ENCODE measurements around the gene SLC20A1.

SLC20A1 gene

DNA sequence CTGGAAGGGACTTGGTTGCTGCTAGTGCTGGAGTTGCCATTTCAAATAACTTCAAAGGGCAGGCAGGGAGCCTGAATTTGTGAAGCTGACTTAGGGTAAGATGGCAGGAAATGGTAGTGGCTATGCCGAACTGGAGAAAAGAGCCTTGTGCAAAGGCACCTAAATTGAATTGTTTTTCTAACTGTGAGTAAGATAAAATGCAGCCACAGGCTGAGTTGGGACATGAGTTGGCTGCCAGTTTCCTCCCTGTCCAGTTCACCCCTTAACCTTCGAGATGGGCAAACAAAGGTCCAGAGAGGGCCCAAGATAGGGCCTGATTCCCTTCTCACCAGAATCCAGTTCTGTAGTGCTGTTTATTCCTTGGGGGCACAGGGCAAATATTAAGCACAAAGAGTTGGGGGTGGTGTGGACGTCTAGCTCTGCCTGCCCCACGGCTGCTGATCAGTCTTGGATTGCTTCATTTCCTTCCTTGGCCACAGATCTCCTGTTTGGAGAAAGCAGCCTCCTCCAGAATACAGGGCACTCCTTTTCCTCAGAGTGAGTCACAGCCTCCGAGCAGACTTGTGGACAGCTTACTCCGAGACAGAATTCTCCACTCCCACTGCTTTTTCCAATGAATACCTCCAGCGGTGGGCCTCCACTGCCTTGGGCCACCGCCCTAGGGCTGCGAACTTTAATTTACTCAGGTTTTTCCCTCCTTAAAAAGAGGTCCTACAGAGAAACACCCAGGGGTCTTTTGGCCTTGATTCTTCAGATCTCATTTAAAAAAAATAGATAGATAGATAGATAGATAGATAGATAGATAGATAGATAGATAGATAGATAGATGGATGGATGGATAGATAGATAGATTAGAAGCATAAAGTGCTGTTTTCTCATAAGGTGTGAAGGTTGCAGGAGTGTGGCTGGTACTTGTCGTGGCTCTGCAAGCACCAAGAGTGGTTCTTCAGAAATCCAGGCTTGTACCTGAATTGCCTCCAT, 18.4 kb upstream of the SLC20A1 start:
- TF ChIP-seq, protein P1, sequence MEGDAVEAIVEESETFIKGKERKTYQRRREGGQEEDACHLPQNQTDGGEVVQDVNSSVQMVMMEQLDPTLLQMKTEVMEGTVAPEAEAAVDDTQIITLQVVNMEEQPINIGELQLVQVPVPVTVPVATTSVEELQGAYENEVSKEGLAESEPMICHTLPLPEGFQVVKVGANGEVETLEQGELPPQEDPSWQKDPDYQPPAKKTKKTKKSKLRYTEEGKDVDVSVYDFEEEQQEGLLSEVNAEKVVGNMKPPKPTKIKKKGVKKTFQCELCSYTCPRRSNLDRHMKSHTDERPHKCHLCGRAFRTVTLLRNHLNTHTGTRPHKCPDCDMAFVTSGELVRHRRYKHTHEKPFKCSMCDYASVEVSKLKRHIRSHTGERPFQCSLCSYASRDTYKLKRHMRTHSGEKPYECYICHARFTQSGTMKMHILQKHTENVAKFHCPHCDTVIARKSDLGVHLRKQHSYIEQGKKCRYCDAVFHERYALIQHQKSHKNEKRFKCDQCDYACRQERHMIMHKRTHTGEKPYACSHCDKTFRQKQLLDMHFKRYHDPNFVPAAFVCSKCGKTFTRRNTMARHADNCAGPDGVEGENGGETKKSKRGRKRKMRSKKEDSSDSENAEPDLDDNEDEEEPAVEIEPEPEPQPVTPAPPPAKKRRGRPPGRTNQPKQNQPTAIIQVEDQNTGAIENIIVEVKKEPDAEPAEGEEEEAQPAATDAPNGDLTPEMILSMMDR (conservative IDR thresholded peaks at IDR 0.05), result no peak
- no peak overlapping the region for H3K27ac ChIP-seq

DNA sequence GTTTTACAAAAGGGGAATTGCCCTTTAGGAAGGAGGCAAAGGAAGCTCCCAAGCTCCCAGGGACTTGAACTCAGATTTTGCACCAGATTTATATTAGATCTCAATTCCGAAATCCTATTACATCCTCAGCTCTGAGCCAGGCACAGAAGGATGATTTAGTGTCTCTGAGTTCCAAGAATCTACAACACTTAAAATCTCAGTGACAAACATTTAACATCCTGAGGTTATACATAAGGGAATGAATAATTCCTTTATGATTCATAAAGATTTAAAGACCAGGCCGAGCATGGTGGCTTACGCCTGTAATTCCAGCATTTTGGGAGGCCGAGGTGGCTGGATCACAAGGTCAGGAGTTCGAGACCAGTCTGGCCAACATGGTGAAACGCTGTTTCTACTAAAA, 16.5 kb upstream of the SLC20A1 start:
- TF ChIP-seq, protein P1 (conservative IDR thresholded peaks at IDR 0.05), result no peak
- no peak overlapping the region for H3K27ac ChIP-seq

DNA sequence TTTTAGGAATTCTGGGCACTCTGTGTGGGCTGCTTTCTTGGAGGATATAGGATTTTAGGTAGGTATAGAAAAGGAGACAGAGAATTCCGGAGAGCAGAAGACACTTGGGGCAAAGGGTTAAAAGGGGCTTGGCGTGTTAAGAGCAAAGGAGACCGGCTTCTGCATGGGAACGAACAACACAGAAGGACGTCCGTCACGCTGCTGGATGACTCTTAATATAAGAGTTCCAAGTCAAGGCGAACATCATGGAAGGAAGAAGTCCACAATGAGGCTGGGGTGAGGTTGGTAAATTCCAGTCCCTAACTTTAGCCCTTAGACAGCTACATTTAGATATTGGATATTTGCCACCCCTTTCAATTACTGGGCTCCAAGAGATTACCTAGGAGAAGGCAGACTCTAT, 15.9 kb upstream of the SLC20A1 start:
- TF ChIP-seq, protein P1 (conservative IDR thresholded peaks at IDR 0.05), result no peak
- no peak overlapping the region for H3K27ac ChIP-seq

DNA sequence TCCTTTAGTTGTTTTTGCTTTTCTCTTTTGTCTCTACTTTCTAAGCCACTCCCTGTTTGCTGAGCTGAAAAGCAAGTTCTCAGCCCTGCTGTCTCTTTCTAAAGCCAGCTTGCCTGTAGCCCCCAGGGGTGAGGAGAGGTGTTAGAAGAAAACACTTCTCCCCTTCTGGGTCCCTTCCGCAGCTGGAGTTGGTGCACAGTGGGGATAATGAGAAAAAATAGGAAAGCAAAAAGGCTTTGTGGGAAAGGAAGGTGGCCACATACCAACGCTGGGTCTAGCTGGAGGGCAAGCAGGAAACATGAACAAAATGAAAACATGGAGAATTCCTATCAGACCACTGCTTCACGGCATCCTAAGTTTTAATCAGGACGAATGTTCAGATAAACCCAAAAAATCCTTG, 15.5 kb upstream of the SLC20A1 start:
- no peak overlapping the region for H3K27ac ChIP-seq
- TF ChIP-seq, protein P1 (conservative IDR thresholded peaks at IDR 0.05), result no peak

DNA sequence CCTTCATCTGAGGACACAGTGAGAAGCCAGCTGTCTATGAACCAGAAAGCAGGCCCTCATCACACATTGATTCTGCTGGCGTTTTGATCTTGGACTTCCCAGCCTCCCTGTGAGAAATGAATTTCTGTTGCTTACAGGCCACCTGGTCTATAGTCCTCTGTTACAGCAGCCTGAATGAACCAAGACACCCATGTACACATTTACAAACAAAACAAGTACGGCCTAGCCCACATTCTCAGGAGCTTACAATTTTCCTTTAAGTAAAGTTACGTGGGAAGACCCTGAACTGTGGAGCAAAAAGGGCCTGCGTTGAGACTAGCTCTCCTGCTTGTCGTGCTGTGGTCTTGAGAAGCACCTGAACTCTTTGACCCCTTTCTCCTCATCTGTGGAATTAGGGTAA, 12.0 kb upstream of the SLC20A1 start:
- no peak overlapping the region for H3K27ac ChIP-seq
- TF ChIP-seq, protein P1 (conservative IDR thresholded peaks at IDR 0.05), result no peak

DNA sequence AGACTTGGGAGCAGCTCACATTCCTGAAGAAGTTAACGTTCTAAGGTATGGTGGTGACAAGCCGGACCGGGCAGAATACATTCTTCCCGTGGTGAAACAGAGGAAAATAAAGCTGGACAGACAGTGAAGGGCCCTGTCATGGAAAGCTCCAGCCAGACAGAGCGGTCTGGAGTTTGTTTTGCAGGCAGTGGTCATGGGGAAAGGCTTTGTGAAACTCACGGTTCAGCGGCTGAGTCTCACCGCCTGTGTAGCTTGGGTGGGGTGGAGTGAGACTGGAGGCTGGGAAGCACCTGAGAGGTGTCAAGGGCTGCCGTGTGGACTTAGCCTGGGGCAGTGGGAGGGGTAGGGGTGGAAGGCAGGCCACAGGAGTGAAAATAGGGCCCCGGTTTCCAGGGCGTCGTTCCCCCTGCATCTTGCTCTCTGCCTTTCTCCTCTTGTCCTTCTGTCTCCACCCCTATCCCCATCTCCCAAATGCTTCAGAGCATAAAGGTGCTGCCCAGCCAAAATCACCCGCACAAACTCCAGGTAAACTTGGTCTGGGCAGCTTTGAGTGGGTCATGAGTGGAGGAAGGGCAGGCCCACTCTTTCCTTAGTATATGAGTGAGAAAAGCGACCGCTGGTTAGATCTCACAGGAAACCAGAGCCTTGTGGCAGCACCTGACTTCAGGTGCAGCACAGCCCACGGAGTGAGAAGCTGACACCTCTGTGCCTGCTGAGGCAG, 11.4 kb upstream of the SLC20A1 start:
- H3K27ac ChIP-seq, result no peak overlapping the region
- TF ChIP-seq, protein P1 (conservative IDR thresholded peaks at IDR 0.05), result no peak

DNA sequence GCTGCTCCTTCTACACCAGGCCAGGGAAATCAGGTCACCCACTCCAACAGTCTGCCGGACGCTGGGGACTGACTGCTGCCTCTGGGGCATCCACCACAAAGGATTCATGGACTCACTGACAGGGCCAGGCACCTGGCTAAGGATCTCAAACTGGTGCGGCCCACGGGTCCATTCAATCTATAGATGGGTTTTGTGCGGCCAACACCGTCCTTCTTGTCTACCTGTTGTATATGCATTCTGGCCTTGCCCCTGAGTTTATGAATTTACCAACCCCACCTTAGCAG, 10.9 kb upstream of the SLC20A1 start:
- H3K27ac ChIP-seq, result no peak overlapping the region
- TF ChIP-seq, protein P1 (conservative IDR thresholded peaks at IDR 0.05), result no peak

All from VCaP (cell line).